ENCODE results near the gene GJB5. TPM values are rescaled to one million over a fixed set of nuclear protein-coding genes. Genes with fewer than 3 reads are reported as not detected.

The GJB5 gene
- total RNA-seq, 1 donor from 2014 or later, result not detected

GRCh38 chr1:34759503-34760357 is 4.9 kb downstream of the GJB5 start, which contains the start of gene GJB4:
Gene GJB4 (plus strand): TSS chr1:34759740. CDS start chr1:34761255, 1,515 bp downstream.
- H3K36me3 ChIP-seq, result no peaks in the 10 kb centered on the region
- no peak within 1 kb of the TSS for H3K4me3 ChIP-seq
- no peaks in the 10 kb centered on the region for H3K9me3 ChIP-seq (replicated peaks)
- no peak for TF ChIP-seq CTCF (IDR thresholded peaks at IDR 0.05; ENCODE audit: borderline replicate concordance)
- no peak for DNase-seq
- no peaks in the 10 kb centered on the region for H3K4me1 ChIP-seq
- no peak within 1 kb of the TSS for H3K27ac ChIP-seq (replicated peaks)
- intact Hi-C loops (cut with micrococcal nuclease), result no loop called here
- H3K27me3 ChIP-seq (ENCODE audit: low read depth), result peaks cover 91% of the 10 kb centered on the region

GRCh38 chr1:34761176-34761761 is 6.4 kb downstream of the GJB5 start:
- Histone ChIP-seq H3K27ac (replicated peaks) (no peak overlapping the region), H3K27me3 (ENCODE audit: low read depth) (peaks cover 82% of the 10 kb centered on the region), H3K4me3 (no peak overlapping the region), H3K9me3 (replicated peaks) (no peaks in the 10 kb centered on the region), H3K36me3 (no peaks in the 10 kb centered on the region), H3K4me1 (no peaks in the 10 kb centered on the region)
- intact Hi-C loops (cut with micrococcal nuclease), result no loop called here
- no peak for DNase-seq
- no peak for TF ChIP-seq CTCF (IDR thresholded peaks at IDR 0.05; ENCODE audit: borderline replicate concordance)

GRCh38 chr1:34761776-34762307 is 7.0 kb downstream of the GJB5 start:
- Histone ChIP-seq H3K36me3 (no peaks in the 10 kb centered on the region), H3K27ac (replicated peaks) (no peak overlapping the region), H3K4me3 (no peak overlapping the region), H3K27me3 (ENCODE audit: low read depth) (peaks cover 79% of the 10 kb centered on the region), H3K9me3 (replicated peaks) (no peaks in the 10 kb centered on the region), H3K4me1 (no peaks in the 10 kb centered on the region)
- no peak for DNase-seq
- intact Hi-C loops (cut with micrococcal nuclease), result no loop called here
- no peak for TF ChIP-seq CTCF (IDR thresholded peaks at IDR 0.05; ENCODE audit: borderline replicate concordance)

GRCh38 chr1:34762474-34763141 is 7.8 kb downstream of the GJB5 start:
- Histone ChIP-seq H3K4me3 (no peak overlapping the region), H3K36me3 (no peaks in the 10 kb centered on the region), H3K4me1 (no peaks in the 10 kb centered on the region), H3K9me3 (replicated peaks) (no peaks in the 10 kb centered on the region), H3K27me3 (ENCODE audit: low read depth) (peaks cover 81% of the 10 kb centered on the region), H3K27ac (replicated peaks) (no peak overlapping the region)
- DNase-seq, result no peak
- no peak for TF ChIP-seq CTCF (IDR thresholded peaks at IDR 0.05; ENCODE audit: borderline replicate concordance)
- intact Hi-C loops (cut with micrococcal nuclease), result no loop called here

- H3K9me3 ChIP-seq (replicated peaks), result no peaks in the 10 kb centered on the region
- intact Hi-C loops (cut with micrococcal nuclease), result no loop called here
- TF ChIP-seq CTCF (IDR thresholded peaks at IDR 0.05; ENCODE audit: borderline replicate concordance), result no peak
- H3K4me1 ChIP-seq, result no peaks in the 10 kb centered on the region
- H3K27me3 ChIP-seq (ENCODE audit: low read depth), result peaks cover 80% of the 10 kb centered on the region
- no peak overlapping the region for H3K4me3 ChIP-seq
- H3K36me3 ChIP-seq, result no peaks in the 10 kb centered on the region
- H3K27ac ChIP-seq (replicated peaks), result no peak overlapping the region
- no peak for DNase-seq
Measured at GRCh38 chr1:34763142-34763781, 8.4 kb downstream of the GJB5 start.
